ENCODE measurements around the gene SLC38A1. TPM values are rescaled to one million over a fixed set of nuclear protein-coding genes. Genes with fewer than 3 reads are reported as not detected.

The SLC38A1 gene
- total RNA-seq, 4 donors from 2014 or later = 41.9 to 82.3 (median 49.8) TPM

GRCh38 chr12:46148327-46149078 lies 120.3 kb downstream of the SLC38A1 start:
- DNase-seq = no peak
- Histone ChIP-seq H3K27ac (no peak overlapping the region), H3K36me3 (no peaks in the 10 kb centered on the region), H3K9me3 (no peaks in the 10 kb centered on the region), H3K27me3 (no peaks in the 10 kb centered on the region), H3K4me3 (no peak overlapping the region), H3K4me1 (peaks cover 0 to 4% (median 0%) of the 10 kb centered on the region in 4 donors)
- TF ChIP-seq POLR2A (IDR thresholded peaks at IDR 0.05) (no peak), CTCF (IDR thresholded peaks at IDR 0.05) (no peak)

- TF ChIP-seq POLR2A (IDR thresholded peaks at IDR 0.05) (no peak), CTCF (IDR thresholded peaks at IDR 0.05) (no peak)
- H3K4me3 ChIP-seq = no peak overlapping the region
- H3K27ac ChIP-seq = no peak overlapping the region
- no peaks in the 10 kb centered on the region for H3K9me3 ChIP-seq
- no peak for DNase-seq
- no peaks in the 10 kb centered on the region for H3K27me3 ChIP-seq
- H3K4me1 ChIP-seq = peaks cover 0 to 4% (median 0%) of the 10 kb centered on the region in 4 donors
- H3K36me3 ChIP-seq = no peaks in the 10 kb centered on the region
Observed at GRCh38 chr12:46147144-46147543, 121.7 kb downstream of the SLC38A1 start.

DNA sequence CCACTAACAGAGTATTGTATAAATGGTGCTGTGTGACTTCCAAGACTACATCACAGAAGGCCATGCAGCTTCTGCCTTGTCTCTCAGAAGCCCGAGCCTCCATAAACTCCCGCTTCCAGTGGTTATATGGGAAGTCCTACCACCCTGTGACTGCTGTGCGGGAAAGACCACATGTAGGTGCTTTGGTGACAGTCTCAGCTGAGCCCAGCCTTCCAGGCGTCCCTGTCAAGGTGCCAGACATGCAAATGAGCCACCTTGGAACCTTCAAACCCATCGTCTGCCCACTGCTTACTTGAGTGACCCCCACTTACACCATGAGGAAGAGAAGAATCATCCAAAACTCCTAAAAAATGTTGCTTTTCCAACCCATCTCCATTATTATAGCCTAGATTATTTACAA lies 123.0 kb downstream of the SLC38A1 start:
- Histone ChIP-seq H3K9me3 (no peaks in the 10 kb centered on the region), H3K4me1 (peaks cover 0 to 4% (median 0%) of the 10 kb centered on the region in 4 donors), H3K36me3 (no peaks in the 10 kb centered on the region), H3K27ac (no peak overlapping the region), H3K27me3 (no peaks in the 10 kb centered on the region), H3K4me3 (no peak overlapping the region)
- no peak for TF ChIP-seq POLR2A (IDR thresholded peaks at IDR 0.05)
- TF ChIP-seq CTCF (IDR thresholded peaks at IDR 0.05) = no peak
- DNase-seq = no peak

DNA sequence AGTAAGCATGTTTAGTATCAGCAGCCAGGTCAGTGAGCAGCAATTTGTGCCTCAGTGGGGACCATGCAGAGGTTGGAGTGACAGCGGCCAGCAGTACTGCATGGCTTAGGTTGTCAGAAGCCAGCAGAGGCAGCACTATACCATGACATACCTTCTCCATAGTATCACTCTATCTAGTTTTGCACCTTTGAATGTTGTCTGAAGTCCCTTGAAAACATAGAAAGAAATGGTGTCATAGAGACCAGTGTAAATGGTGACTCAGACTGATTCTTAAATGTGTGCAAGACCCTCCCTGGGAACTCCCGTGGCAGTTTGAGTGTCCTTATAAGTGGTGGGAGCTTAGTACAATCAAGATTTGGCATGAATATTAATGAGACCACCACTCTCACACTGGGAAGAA lies 124.4 kb downstream of the SLC38A1 start:
- H3K9me3 ChIP-seq = no peaks in the 10 kb centered on the region
- no peaks in the 10 kb centered on the region for H3K36me3 ChIP-seq
- no peaks in the 10 kb centered on the region for H3K27me3 ChIP-seq
- H3K4me1 ChIP-seq = no peaks in the 10 kb centered on the region
- TF ChIP-seq POLR2A (IDR thresholded peaks at IDR 0.05) (no peak), CTCF (IDR thresholded peaks at IDR 0.05) (no peak)
- H3K27ac ChIP-seq = no peak overlapping the region
- no peak overlapping the region for H3K4me3 ChIP-seq
- DNase-seq = no peak

- DNase-seq = no peak
- no peak for TF ChIP-seq POLR2A (IDR thresholded peaks at IDR 0.05)
- no peak for TF ChIP-seq CTCF (IDR thresholded peaks at IDR 0.05)
- no peaks in the 10 kb centered on the region for H3K27me3 ChIP-seq
- no peak overlapping the region for H3K4me3 ChIP-seq
- H3K27ac ChIP-seq = no peak overlapping the region
- H3K9me3 ChIP-seq = no peaks in the 10 kb centered on the region
- H3K36me3 ChIP-seq = no peaks in the 10 kb centered on the region
- no peaks in the 10 kb centered on the region for H3K4me1 ChIP-seq
Observed at GRCh38 chr12:46136249-46136648, 132.6 kb downstream of the SLC38A1 start.
